Measurements from ENCODE around the gene CRB1.

GRCh38 chr1:197312163-197312562 is 44.1 kb downstream of the CRB1 start:
- TF ChIP-seq, protein P1, sequence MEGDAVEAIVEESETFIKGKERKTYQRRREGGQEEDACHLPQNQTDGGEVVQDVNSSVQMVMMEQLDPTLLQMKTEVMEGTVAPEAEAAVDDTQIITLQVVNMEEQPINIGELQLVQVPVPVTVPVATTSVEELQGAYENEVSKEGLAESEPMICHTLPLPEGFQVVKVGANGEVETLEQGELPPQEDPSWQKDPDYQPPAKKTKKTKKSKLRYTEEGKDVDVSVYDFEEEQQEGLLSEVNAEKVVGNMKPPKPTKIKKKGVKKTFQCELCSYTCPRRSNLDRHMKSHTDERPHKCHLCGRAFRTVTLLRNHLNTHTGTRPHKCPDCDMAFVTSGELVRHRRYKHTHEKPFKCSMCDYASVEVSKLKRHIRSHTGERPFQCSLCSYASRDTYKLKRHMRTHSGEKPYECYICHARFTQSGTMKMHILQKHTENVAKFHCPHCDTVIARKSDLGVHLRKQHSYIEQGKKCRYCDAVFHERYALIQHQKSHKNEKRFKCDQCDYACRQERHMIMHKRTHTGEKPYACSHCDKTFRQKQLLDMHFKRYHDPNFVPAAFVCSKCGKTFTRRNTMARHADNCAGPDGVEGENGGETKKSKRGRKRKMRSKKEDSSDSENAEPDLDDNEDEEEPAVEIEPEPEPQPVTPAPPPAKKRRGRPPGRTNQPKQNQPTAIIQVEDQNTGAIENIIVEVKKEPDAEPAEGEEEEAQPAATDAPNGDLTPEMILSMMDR (IDR thresholded peaks at IDR 0.05): no peak
- TF ChIP-seq POLR2A (IDR thresholded peaks at IDR 0.05): no peak
